MM.1S (cell line): ENCODE results near the gene CELF3.

Experiments used
- CTCF ChIP-seq: fragments of 300-600 bp; sonication (generic); IDR thresholded peaks from 2 replicates; pipeline ENCODE4 v1.5.1; 2016; ENCODE audit warnings: antibody characterized with exemption, low read length, mixed read lengths
- EZH2 ChIP-seq: fragments of 300-600 bp; sonication (generic); optimal IDR thresholded peaks from 2 replicates; pipeline ENCODE3; 2017; ENCODE audit warnings: low read depth, mild to moderate bottlenecking, antibody characterized with exemption, low read length, mixed read lengths

GRCh38 chr1:151689494-151689893 lies 27.1 kb downstream of the CELF3 start:
- no peak for TF ChIP-seq CTCF
- no peak for TF ChIP-seq EZH2
